ENCODE measurements around the gene DNAJC8.

GRCh38 chr1:28195780-28196179 is 37.0 kb downstream of the DNAJC8 start:
- no peak for TF ChIP-seq CTCF (IDR thresholded peaks at IDR 0.05)
- TF ChIP-seq EP300 (IDR thresholded peaks at IDR 0.05; ENCODE audit: borderline replicate concordance in 1 of 2, low read depth in 1 of 2, low read length in 1 of 2) = no peak
- no peak for TF ChIP-seq POLR2AphosphoS5 (IDR thresholded peaks at IDR 0.05; ENCODE audit: low read depth, low read length)
- TF ChIP-seq CHD2 (IDR thresholded peaks at IDR 0.05; ENCODE audit: low read length, partially characterized antibody) = no peak
- no peak for TF ChIP-seq RAD21 (IDR thresholded peaks at IDR 0.05; ENCODE audit: low read length)
- TF ChIP-seq TAF1 (IDR thresholded peaks at IDR 0.05; ENCODE audit: borderline replicate concordance, low read depth, low read length) = no peak
- no peak for TF ChIP-seq RFX5 (IDR thresholded peaks at IDR 0.05; ENCODE audit: low read length)
- no peak for TF ChIP-seq MAX (IDR thresholded peaks at IDR 0.05; ENCODE audit: low read depth)
- TF ChIP-seq EZH2phosphoT487 (IDR thresholded peaks at IDR 0.05; ENCODE audit: borderline replicate concordance, low read depth) = no peak
- TF ChIP-seq PBX3 (IDR thresholded peaks at IDR 0.05) = no peak
